Measurements from ENCODE around the gene EML1.

Gene EML1

GRCh38 chr14:99966037-99966835 lies 173.0 kb downstream of the EML1 start:
- DNase-seq (ENCODE audit: low read depth in 2 of 2): no peak

DNA sequence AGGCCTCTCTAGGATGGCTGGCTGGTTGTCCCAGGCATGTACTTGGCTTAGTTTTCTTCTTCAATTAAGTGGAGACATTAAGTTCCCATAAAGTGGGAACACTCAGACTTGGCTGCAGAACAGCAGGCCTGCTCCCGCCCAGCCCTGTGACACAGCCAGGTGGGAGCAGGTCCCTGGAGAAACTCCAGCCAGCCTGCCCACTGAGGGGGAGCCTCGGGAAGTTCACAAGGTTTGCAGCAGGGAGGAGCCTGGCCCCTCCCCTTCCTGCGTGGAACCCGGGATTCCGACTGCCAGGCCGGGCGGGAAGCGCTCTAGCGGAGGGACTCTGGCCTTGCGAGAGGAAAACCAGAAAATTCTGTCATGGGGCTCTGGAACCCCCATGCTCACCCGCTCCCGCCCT lies 173.7 kb downstream of the EML1 start:
- DNase-seq (ENCODE audit: low read depth in 2 of 2): no peak

DNA sequence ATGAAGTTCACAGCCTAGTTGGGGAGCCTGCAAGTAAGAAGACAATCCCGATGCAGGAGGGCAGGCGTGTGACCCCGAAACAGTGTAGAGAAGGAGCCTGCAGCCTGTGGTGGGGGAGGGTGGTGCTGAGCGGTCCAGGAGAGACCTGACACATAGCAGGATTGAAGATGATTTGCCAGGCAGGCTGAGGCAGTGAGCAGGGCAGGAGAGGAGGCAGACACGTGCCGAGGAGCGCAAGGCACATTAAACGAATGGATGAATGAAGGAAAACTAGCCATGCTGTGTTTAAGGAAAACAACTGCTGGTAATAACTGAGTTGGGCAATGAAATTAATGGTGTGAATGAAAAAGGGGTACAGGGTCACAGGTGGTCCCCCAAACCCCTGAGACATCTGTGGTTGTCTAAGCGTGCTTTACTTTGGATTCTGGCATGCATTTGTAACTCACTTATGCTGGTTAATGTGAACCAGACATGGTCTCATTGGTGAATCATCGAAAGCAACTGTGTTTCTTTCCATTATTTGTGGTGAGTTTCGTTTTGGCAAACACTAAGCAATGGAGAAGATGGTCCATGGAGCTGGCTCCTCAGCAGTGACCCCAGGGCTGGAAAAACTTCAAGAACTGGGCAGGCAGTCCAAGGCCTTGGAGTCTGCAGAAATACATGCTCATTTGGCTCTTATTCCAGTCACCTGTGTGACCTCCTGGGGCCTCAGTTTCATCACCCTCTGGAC lies 175.1 kb downstream of the EML1 start:
- no peak for DNase-seq (ENCODE audit: low read depth in 2 of 2)

GRCh38 chr14:99968941-99969340 lies 175.7 kb downstream of the EML1 start:
- DNase-seq (ENCODE audit: low read depth in 2 of 2): no peak

- no peak for DNase-seq (ENCODE audit: low read depth in 2 of 2)
Observed at GRCh38 chr14:99969673-99970322, 176.6 kb downstream of the EML1 start.

DNA sequence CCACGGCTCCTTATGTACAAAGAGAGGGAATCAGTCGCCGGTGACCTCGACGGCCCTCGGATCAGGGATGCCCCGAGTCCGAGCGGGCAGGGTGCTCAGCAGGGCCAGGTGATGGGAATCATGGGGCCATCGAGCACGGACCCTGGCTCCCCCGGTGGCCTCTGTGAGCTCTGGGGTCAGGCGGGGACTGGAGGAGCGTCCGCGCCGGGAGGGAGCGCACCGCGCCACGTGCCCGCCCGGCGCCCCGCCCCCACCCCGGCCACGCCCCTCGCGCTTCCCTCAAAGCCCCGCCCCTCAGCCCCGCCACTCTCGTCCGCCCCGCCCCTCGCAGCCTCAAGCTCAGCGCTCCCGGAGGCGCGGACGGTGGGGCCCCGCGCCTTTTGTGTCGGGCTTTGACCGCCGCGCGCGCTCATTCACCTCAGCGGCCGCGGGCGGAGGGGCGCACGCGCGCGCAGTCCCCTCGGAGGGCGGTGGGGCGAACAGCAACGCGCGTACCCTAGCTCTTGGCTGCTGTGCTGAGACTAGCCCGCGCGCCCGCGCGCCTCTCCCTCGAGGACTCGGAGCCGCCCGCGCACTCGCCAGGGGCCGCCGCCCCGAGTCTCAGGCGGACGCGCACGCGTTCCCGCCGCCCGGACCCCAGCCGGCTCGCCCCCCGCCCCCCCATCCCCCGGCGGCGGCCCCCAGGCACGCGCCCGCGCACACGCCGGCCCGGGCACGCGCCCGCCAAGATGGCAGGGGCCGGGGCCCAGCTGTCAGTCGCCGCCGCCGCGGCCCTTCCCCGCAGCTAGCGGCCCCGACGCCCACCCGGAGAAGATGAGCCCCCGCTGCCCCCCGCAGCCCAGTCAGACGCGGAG lies 178.1 kb downstream of the EML1 start:
- DNase-seq (ENCODE audit: low read depth in 2 of 2): peak; percentile 49 to 73

GRCh38 chr14:99971941-99972747 lies 178.9 kb downstream of the EML1 start:
- DNase-seq (ENCODE audit: low read depth in 2 of 2): no peak

GRCh38 chr14:99972748-99973466 lies 179.7 kb downstream of the EML1 start:
- DNase-seq (ENCODE audit: low read depth in 2 of 2): no peak

DNA sequence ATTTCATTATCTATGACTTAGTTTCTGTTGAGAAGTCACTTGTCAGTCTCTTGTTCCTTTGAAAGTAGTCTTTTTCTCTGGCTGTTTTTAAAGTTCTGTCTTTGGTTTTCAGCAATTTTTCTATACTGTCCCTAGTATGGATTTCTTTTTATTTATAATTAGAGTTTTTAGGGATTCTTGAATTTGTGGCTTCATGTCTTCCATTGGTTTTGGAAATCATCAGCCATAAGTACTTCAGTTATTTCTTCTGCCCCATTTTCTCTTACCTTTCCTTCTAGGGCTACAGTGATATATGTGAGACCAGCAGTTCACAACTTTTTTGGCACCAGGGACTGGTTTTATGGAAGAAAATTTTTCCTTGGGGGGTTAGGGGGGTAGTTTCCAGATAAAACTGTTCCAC lies 182.0 kb downstream of the EML1 start:
- DNase-seq (ENCODE audit: low read depth in 2 of 2): no peak

- DNase-seq (ENCODE audit: low read depth in 2 of 2): no peak
Observed at GRCh38 chr14:99976021-99976420, 182.8 kb downstream of the EML1 start.

- no peak for DNase-seq (ENCODE audit: low read depth in 2 of 2)
Observed at GRCh38 chr14:99976681-99977080, 183.5 kb downstream of the EML1 start.

- DNase-seq (ENCODE audit: low read depth in 2 of 2): no peak
Observed at GRCh38 chr14:99980299-99980698, 187.1 kb downstream of the EML1 start.

DNA sequence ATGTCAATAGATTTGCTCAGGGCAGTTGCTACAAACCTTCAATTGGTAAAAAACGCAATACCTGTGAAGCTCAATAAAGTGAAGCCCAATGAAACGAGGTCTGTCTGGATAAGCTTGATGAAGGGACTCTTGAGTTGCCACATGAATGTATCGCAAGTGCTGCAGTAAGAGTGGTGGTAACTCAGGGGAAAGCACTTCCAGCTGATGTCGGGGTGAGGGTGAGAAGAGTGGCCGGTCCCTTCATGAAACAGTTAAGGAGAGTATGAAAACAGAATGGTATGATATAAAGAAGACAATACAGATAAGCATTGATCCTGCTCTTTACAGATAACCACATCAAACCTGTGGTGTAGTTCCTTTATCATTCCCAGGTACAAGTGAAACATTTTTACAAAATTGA lies 188.6 kb downstream of the EML1 start:
- no peak for DNase-seq (ENCODE audit: low read depth in 2 of 2)

GRCh38 chr14:99982537-99983250 lies 189.5 kb downstream of the EML1 start:
- peak; percentile 33 to 35 for DNase-seq (ENCODE audit: low read depth in 2 of 2)

DNA sequence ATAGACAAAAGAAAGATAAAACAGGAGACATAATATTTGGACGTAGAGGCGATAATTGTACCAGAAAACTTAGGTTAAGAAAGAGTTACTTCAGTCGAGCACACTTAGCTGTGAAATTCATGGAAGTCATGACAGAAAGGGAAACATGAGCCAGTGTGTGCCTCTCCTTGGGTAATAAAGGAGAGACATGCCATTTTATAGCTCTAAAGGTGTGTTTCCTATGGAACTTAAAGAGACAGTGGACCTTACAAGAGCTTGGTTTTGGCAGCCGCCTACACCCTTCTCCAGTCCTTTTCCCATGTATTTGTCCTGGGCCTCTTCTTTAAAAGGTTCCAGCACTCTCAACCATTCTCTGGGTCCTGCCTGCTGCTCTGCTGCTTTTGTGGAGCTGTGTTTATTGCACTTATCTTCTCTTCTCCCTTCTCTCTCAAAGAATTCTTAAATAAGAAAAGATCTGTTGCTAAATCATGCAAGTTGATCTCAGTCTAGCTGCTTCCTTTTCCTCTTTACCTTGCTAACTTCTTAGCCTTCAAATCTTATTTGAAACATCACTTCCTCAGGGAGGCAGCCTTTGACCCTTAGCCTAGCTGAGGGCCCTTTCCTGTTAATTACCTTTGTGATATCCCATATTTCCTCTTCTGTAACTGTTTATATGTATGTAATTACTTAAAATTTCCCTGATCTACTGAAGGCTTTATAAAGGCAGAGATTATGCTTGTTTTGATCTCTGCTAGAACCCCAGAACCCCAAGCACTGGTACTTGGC lies 190.2 kb downstream of the EML1 start:
- no peak for DNase-seq (ENCODE audit: low read depth in 2 of 2)

- no peak for DNase-seq (ENCODE audit: low read depth in 2 of 2)
Observed at GRCh38 chr14:99984036-99984435, 190.8 kb downstream of the EML1 start.

GRCh38 chr14:99986396-99986795 lies 193.2 kb downstream of the EML1 start:
- no peak for DNase-seq (ENCODE audit: low read depth in 2 of 2)

DNA sequence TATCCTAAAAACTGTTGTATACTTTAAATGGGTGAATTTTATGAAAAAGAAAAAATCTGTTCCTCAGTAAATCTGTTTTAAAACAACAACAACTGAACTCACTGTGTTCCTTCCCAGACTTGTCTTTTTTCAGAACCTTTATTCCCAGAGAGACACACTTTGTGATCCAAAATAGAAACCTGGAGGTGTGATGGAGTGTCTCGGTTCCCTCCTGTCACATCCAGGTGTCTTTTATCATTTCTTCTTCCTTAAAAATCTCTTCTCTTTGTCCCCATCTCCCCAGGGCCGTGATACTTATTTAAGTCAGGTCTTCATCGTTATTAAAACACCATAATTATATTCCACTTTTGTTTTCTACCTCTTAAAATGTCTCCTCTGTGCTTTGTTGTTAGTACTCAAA lies 195.8 kb downstream of the EML1 start:
- no peak for DNase-seq (ENCODE audit: low read depth in 2 of 2)
